GM08714 (cell line): Measurements from ENCODE around the gene KCNQ1OT1.

ENCODE experiments used
- H3K4me3 ChIP-seq: fragments of 200-500 bp; sonication (Bioruptor generic); 2 replicates; pipeline ENCODE4 v1.5.1; 2014; ENCODE audit warnings: mild to moderate bottlenecking, low read length, inconsistent platforms
- ZNF274 ChIP-seq: IDR thresholded peaks from 2 replicates; pipeline ENCODE4 v1.6.1; 2012; ENCODE audit warnings: mild to moderate bottlenecking, low read depth, low read length

Gene KCNQ1OT1

DNA sequence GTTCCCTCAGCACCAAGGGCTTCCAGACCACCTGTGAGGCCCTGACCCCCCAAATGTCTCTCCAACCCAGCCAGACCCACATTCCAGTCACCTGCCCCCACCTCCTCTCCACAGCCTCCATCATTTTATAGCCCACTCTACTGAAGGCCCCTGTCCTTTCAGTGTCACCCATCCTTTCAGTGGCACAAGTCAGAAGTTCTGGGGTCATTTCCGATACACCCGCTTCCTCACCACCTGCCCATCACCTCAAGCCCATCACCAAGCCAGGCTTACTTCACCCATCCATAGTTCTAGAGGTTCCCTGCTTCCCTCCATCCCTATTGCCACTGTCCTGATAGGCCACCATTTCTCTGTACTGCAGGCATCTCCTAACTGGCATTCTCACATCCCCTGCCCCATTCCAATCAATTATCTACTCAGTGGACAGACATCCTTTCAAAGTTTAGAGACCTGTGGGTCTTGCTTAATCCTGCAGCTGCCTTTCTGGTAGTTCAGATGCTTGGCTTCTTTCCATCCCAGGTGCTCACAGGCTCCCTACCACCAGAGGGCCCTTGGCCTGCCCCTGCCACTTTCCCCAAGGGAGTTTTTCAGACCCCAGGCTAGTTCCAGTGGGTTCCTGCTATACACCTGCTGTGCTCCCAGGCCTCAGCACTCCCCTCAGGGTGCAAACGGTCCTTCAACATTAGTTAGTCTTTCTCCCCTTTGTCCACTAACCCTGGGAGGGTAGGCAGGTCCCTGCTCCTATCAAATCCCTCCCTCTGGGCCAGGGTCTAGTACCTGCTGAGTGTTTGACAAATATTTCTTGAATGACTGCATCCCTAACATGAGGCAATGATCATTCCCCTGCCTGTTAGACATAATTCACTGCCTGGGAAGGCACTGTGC lies 7.6 kb downstream of the KCNQ1OT1 start:
- H3K4me3 ChIP-seq = no peak overlapping the region
- no peak for TF ChIP-seq ZNF274

DNA sequence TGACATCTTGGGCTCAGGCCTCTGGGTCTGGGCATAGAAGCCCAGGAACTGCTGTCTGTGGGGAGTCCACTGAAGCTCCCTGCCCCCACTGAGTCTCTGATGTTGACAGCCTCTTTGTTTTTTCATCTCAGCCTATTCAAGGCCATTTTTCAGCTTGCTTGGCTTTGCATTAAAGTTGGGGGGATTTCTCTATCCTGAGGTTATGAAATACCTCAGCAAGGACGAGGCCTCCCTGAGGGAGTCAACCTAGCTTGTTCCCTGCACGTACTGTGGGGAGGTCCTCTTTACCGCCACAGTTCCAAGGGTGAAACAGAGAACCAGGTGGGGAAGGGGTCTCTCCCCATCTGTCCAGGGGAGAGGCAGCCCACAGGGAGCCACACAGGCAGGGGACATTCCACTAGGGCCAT lies 8.4 kb downstream of the KCNQ1OT1 start:
- no peak for TF ChIP-seq ZNF274
- no peak overlapping the region for H3K4me3 ChIP-seq

DNA sequence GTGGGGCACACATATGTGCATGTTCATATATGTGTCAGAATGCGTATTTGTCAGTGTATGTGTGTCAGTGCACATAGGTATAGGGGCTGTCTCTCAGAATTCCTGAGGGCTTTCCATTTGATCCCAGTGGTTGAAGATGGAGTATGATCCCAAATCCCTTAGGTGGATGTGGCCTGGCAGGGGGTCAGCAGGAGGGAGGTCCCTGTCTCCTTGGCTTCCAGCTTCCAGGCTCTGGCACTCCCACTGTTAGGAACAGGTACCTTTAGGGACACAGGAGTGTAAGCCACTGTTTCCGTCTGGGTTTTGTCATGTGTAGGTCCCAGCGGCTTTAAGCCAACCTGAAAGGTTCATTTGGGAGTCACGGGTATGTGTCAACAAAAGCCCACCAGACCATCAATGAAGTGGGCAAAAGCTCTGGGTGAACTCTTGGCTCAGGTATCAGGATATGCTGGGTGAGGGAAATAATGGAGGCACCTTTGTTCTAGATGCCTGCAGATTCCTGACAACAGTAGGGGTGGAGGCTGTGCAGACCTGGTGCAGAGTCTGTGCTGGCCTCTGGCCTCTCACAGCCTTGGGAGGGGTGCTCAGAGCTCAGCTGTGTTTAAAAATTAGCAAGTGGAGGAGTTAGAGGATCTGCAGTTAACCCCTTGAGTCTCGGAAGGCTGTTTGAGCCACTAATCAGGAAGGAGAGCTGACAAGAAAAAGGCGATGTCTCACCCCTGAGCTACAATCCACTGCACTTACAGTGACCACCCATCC lies 9.0 kb downstream of the KCNQ1OT1 start:
- TF ChIP-seq ZNF274 = no peak
- no peak overlapping the region for H3K4me3 ChIP-seq

DNA sequence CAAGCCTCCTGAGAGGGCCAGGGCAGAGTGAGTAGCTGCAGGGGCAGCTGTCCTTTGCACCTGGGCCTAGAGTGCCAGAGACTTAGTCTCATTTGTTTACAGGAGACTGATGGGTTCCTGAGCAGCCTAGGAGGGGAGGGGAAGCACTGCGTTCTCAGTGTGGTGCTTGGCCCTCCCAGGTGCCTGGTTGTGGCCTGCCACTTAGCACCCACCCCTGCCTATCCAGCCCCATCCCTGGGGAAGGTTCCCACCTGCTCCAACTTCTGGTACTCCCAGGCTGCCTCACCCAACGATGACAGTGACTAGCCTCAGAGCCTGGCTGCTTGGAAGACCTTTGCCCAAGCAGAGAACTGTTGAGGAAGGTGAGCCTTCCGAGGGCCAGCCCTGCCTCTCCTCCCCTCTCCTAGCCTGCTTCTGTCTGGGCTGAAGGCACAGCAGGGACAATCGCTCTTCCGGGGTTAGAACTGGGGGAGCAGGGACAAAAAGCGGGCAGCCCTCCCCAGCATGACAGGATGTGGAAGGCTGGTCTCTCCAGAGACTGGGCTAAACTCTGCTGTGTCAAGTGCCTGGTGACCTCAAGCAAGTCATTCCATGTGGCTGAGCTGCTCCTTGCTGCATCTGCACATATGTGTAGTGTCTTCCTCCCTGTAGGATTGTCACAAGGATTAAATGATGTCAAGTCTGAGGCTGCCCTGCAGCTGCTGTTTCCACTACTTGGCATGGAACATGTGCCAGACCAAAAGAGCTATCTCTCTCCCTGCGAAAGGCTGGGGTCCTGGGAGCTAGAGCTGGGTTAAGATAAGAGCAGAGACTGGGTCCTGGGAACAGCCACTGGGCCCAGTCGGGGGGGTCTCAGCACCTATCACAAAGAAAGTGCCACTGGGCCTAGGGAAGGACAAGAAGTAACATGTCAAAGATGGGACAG lies 9.9 kb downstream of the KCNQ1OT1 start:
- TF ChIP-seq ZNF274 = no peak
- no peak overlapping the region for H3K4me3 ChIP-seq

DNA sequence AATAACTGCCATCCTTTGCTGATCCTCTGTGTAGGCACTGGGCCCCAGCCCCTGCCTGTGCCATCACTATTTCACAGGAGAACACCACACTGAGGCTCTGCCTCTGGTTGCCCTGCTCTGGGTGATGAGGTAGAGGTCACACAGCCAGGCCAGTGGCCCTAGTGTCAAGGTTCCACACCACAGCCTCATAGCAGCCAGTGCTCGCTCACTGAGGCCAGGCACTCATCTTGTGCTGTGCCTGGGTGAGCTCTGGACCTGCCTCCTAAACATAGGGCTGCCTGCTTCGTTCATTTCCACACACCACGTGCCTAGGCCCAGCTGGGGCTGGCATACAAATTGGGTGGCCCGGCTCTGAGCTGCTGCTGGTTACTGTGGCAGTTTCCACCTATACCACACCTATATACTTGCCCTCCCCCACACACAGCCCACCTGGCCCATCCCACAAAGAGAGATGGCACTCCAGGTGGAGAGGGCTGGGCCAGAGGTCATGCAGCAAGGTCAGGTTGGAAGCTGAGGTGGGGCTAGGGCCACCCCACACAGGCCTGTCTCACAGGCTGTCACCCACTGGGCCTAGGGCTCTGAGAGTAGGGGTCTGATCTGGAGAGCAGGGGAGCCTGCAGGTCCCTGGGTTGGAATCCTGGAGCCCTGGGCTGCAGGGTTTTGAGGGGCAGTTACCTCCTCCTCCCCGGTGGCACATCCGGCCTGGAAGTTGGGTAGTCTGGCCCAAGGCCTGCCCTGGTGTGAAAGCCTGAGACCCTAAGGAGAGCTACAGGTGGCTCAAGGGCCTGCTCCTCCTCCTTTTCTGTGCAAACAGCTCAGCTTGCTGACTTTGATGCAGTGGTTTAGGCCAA lies 11.2 kb downstream of the KCNQ1OT1 start:
- TF ChIP-seq ZNF274 = no peak
- H3K4me3 ChIP-seq = no peak overlapping the region

DNA sequence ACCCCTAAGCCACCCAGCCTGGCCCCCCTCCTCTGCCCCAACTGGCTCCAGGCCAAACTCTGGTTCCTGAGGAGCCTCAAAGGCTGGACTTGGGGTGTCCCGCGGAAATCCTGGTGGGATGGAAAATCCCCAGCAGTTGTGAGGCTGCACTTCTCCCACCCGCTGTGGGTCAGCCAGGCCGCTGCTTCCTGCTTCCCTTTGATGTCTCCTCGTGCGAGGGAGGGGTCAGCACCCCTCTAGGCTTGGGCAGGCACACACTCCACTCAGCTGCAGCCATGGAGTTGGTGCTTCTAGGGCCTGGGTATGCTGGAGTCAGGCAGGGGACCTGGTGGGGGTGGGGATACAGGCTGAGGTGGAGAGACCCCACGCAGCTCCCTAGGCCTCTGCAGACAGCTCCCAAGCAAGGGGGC lies 12.0 kb downstream of the KCNQ1OT1 start:
- H3K4me3 ChIP-seq = no peak overlapping the region
- no peak for TF ChIP-seq ZNF274

DNA sequence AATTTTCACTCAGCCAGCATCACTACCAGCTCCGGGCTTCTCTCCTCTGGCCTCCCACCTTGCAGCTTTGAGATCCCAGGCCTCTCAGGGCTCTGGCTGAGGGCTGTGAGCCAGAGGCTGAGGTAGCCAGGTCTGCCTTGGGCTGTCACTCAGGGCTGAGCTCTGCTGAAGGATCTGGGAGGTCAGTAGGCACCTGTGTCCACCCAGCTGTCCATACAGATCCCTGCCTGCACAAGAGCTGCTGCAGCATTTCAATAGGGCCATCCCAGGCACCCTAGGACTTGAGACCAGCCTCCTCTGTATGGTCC lies 12.6 kb downstream of the KCNQ1OT1 start:
- no peak overlapping the region for H3K4me3 ChIP-seq
- TF ChIP-seq ZNF274 = no peak

DNA sequence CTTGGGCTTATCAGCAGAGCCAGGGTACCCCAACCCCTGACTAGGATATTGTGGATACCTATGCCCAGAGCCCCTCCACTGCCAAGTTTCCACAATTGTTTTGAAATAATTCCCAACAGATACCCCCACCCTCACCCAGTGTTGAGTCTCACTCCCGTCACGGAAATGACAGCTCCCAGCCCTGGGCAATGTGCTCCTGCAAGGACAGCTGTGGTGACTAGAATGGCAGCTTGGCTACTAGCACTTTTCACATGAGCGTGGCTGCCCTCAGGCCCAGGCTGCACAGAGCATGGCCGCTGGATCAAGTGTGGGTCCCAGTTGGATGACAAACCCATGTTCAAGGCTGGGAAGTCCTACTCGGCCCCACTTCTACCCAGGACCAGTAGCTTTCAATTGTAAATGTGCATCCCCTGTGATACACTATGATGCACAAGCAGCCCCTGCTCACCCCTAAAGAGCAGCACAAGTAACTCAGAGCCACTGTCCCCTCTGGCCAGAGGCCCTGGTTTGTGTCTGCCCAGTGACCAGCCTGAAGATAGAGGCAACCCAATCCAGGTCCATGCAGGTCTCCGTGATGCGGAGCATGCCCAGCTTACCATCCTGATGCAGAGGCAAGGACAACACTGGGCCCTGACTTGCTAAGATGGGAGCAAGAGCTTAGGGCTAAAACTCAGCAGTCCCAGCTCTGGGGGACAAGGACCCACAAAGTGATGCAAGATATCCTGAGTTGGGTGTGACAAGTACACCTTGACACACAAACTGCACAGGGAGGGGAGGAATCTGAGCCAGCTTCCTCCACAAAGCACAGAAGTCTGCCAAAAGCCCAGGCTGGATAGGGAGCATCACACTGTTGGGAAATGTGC lies 13.2 kb downstream of the KCNQ1OT1 start:
- no peak for TF ChIP-seq ZNF274
- no peak overlapping the region for H3K4me3 ChIP-seq

DNA sequence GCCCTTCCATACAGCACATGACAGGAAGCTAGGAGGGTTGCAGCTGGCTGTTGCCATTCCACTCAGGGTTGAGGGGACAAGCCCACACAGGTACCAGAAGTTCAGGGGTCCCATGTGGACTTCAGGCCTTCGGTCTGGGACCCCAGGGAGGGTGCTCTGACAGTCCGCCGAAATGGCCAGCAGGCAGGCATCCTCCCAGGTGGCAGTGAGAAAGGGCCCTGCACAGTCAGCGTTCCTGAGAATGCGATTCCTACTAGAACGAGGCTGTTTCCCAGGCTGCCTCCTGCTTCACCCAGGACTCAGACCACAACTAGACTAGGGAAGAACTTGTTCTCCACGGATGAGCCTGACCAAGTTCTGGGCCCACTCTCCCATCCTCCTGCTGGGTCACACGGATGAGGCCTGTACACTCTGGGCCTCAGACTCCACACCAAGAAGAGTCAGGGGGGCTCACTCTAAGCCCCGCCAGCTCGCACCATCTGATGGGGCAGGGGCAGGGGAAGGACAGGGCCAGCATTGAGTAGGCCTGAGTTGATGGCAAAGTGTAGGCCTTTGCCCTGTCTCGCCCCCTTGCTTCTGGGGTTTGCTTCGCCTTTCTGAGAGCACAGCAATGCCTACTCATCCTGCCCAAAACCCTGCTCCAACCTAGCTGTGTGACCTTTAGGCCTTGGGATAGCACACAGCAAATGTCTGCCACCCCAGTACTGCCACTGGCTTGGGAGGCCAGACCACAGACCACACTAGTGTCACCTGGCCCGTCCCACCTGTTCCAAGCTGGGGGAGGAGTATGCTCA lies 14.0 kb downstream of the KCNQ1OT1 start:
- H3K4me3 ChIP-seq = no peak overlapping the region
- no peak for TF ChIP-seq ZNF274

DNA sequence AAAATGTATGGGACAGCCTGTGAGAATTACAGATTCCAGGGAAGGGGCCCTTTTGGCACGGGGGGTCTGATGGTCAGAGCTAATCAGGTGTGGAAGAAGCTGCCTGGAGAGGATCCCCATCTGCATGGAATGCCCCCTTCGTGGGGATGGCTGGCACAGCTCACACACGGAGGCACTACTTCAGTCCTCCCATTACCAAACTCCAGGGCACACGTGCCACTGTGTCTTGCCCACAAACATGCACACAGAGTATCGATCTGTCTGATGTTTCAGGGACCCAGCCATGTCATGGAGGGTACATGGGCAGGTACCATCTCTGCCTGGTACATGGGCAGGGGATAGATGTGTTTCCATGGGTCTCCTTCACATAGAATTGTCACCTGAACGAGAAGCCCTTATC lies 14.7 kb downstream of the KCNQ1OT1 start:
- TF ChIP-seq ZNF274 = no peak
- H3K4me3 ChIP-seq = no peak overlapping the region

DNA sequence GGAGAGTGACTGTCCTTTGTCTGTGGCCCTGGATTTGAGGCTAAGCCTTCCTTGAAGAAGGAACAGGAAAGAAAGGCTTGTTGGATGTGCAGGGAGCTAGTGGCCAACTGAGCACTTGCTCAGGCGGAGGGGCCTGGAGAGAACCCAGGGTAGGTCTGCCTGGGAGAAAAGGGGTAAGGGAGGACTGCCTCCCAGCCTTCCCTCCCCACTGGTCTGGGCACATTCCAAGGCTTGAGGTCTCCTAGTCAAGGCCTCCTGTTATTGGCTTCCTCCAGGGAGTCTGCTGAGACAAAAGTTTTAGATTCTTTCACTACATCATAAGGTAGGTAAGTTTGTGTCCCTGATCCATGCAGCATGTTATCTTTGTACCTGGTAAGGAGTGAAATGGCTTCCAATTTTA lies 15.2 kb downstream of the KCNQ1OT1 start:
- H3K4me3 ChIP-seq = no peak overlapping the region
- TF ChIP-seq ZNF274 = no peak

DNA sequence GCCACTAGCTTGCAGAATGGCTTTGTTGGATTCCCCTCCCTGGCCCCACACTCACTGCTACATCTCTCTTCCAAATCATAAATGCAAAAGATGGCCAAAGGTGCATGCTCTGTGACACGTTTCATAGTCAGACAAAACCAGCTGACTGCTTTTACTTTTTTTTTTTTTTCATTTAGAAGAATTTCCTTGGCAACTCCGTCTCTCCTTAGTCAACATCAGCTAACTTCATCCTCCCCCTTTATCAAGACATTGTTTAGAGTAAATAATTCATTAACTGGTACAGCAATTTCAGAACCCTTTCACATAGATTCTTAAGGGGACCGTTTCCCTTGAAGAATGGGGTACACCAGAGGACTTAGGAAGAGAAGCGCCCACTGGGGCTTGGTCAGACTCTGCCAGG lies 16.0 kb downstream of the KCNQ1OT1 start:
- H3K4me3 ChIP-seq = no peak overlapping the region
- TF ChIP-seq ZNF274 = no peak
